ENCODE results near the gene PUM1.

PUM1 gene

DNA sequence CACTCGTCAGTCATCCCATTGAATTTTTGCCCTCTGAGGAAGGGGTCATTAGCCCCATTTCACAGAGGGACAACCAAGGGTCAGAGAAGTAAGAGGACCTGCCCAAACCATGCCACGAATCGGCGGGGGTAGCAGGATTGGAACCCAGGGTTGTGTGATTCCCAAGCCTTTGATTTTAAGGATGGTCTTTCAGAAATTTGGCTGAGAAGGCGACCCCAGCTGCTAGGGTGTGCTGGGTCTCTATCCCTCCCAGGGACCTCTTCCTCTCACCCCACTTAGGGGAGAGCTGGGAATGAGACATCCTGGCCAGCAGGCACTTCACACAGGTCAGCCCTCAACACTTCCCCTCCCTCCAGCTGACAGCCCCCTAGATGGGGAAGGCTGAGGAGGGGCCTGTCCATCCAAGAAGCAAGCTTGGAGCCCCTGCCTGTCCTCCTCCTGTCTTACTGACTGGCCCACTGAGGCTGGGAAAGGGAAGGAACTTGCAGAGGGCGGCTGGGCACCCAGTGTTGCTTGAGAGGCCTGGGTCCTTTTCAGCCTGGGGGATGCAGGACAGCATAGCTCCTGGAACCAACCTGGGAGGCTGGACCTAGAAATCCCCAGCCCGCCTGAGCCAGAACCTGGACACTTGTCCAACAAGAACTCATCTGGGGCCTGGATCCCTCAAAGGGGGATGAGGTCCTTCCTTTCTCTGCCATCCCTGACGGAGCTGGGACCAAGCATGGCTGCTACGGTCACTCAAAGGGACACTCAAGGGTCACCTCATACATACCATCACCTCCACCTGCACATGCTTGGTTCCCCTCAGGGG, 158.7 kb downstream of the PUM1 start:
- no peak for DNase-seq (ENCODE audit: low read depth, low spot score)

GRCh38 chr1:30905916-30906620, 159.4 kb downstream of the PUM1 start:
- no peak for DNase-seq (ENCODE audit: low read depth, low spot score)

- DNase-seq (ENCODE audit: low read depth, low spot score) = no peak
These were observed 160.1 kb downstream of the PUM1 start for GRCh38 chr1:30905403-30905802.

DNA sequence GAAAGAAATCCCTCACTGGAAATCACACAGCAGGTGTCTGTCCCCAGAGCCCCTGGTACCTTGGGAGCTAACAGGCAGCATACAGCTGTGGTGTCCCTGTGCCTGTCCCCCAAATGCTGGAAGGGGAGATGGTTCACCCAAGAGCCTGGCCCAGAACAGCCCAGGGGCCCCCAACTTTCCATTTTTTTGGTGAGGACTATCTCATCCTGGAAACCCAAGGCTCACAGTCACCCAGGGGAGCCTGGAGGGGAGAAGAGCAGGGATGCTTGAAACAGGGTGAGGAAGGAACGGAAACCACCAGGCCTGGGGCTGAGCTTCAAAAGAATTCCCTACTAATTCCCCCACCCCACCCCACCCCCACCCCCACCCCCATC, 160.6 kb downstream of the PUM1 start:
- DNase-seq (ENCODE audit: low read depth, low spot score) = no peak

GRCh38 chr1:30904191-30904961, 161.1 kb downstream of the PUM1 start:
- DNase-seq (ENCODE audit: low read depth, low spot score) = no peak

DNA sequence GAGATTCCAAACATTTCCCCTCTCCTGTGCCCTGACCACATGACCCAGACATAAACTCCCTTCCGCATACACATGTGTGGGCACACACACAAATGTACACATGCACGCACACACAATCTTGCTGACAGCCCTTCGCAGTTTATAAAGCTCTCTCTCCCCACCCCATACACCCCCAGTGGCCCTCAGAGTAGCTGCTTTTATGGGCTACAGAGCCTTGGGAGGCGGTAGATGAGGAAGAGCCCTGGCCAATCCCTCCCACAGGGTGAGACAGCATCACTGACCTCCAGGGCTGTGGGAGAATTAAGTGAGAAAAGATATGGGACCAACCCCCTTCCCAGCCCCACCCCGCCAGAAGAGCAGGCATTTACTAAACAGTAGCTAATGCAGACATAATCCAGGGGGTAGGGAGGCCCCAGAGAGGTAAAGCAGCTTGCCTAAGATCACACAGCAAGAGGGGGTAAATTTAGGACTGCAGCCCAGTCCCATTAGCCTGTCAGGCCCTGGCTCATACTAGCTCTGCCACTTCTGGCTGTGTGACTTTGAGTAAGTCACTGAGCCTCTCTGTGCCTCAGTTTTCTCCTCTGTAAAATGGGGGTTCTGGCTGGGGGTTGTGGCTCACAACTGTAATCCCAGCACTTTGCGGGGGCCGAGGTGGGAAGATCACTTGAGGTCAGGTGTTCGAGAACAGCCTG, 162.0 kb downstream of the PUM1 start:
- DNase-seq (ENCODE audit: low read depth, low spot score) = no peak

- DNase-seq (ENCODE audit: low read depth, low spot score) = no peak
These were observed 162.8 kb downstream of the PUM1 start for GRCh38 chr1:30902593-30903290.

DNA sequence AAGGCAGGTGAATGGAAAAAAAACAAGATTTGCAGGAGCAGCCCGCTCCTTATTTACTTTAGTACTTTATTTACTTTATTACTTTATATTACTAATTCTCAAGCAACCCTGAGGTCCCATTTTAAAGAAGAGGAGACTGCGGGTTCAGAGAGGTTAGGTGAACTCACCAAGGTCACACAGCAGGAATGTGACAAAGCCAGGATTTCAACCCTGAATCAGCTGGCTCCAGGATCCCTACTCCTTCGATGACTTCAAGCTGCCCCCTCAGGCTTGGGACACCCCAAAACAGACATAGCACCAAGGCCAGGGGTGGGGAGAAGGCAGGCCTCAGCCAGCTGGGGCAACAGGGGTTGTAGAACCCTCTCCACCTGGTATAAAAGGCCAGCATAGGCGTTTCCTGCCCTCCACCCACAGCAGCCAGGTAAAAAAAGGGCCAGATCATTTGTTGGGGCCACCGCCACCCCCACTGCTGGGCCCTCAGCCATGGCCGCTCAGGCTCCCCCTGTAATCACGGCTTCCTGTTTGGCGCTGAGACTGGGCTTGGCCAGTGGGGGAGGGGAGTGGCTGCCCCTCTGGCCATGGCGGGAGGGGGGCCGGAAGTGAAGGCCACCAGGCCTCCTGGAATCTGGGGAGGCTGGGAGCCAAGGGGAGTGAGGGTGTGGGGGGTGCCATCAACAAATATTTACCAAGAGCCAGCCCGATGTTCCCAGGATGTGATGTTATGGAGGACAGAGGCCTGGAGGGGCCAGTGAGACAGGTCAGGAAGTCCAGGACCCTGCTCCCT, 163.5 kb downstream of the PUM1 start:
- no peak for DNase-seq (ENCODE audit: low read depth, low spot score)

DNA sequence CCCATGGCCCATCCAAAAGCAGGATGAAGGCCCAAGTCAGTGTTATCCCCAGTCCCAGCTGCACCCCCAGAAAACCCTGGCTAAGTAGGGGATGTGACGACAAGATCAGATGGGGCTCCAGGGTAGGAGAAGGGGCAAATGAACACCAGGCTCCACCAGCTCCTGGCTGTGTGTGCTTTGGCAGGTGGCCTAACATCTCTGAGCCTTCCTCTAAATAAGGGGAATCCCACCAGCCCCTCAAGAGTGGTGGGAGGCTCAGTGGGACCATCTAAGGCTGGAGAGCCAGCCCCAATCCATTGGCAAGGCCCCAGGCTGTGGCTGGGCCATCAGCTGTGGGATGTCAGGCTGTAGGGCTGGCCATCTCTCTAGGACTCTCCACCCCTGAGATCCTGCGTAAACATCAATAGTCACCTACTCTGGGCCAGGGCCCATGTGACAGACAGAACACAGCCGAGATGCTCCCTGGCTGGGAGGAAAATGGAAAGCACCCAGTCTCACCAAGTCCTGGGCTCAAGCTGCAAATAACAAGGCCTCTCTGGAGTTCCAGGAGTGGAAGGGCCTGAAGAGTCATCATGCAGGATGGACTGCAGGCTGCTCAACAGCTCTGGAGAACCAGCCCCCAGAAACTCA, 164.5 kb downstream of the PUM1 start:
- DNase-seq (ENCODE audit: low read depth, low spot score) = no peak

DNA sequence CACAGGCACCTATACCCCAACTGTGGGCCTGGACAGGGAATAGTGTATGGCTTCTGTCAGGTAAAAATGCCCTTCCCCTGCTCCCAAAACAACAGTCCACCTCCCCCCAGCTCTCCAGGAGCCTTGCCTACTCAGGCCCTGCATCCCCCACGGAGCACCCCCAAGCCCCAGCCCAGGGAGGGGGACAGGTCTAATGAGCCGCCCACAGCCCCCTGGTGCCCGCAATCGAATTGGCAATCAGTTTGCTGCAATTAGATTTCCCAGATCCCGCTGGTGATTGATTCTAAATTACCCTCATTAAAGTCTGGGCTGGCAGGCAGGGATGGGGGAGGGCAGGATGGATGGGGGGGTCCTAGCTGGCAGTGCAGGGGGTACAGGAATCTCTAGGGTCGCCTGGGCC, 165.0 kb downstream of the PUM1 start:
- no peak for DNase-seq (ENCODE audit: low read depth, low spot score)

- DNase-seq (ENCODE audit: low read depth, low spot score) = no peak
These were observed 165.7 kb downstream of the PUM1 start for GRCh38 chr1:30899577-30900389.

GRCh38 chr1:30898031-30898815, 167.3 kb downstream of the PUM1 start:
- DNase-seq (ENCODE audit: low read depth, low spot score) = no peak

- no peak for DNase-seq (ENCODE audit: low read depth, low spot score)
These were observed 168.6 kb downstream of the PUM1 start for GRCh38 chr1:30896905-30897304.

GRCh38 chr1:30895944-30896660, 169.4 kb downstream of the PUM1 start:
- no peak for DNase-seq (ENCODE audit: low read depth, low spot score)

- no peak for DNase-seq (ENCODE audit: low read depth, low spot score)
These were observed 170.1 kb downstream of the PUM1 start for GRCh38 chr1:30895382-30895943.

GRCh38 chr1:30894508-30894973, 171.0 kb downstream of the PUM1 start:
- no peak for DNase-seq (ENCODE audit: low read depth, low spot score)

All from activated CD4-positive, CD25-positive, alpha-beta regulatory T cell treated with anti-CD3 and anti-CD28 coated beads, Interleukin-2, amount 50 U/mL, for 16 hours (primary cell).